NCI-H146 treated with DMSO at 0.1 percent for 48 hours (cell line): ENCODE data around the gene DSG2.
"Not testable (repeated sequence)": the region's sequence is repeated elsewhere in the genome, so short reads cannot be mapped to it uniquely, and the experiment has no call there.

Experiments
- DNase-seq: peaks from one replicate; lab custom pipeline; 2025; ENCODE audit not compliant: unreplicated experiment; lab: John Stamatoyannopoulos, UW

DSG2 gene

GRCh38 chr18:31500051-31500688 lies 2.2 kb downstream of the DSG2 start:
- no peak for DNase-seq

GRCh38 chr18:31503011-31503410 lies 5.0 kb downstream of the DSG2 start:
- DNase-seq: no peak

- DNase-seq: no peak
Measured at GRCh38 chr18:31504455-31505147, 6.6 kb downstream of the DSG2 start.

GRCh38 chr18:31505156-31505555 lies 7.2 kb downstream of the DSG2 start:
- no peak for DNase-seq

GRCh38 chr18:31506024-31506742 lies 8.2 kb downstream of the DSG2 start:
- no peak for DNase-seq

GRCh38 chr18:31507124-31507523 lies 9.1 kb downstream of the DSG2 start:
- DNase-seq: not testable (repeated sequence)

- no peak for DNase-seq
Measured at GRCh38 chr18:31508781-31509180, 10.8 kb downstream of the DSG2 start.

GRCh38 chr18:31509571-31509970 lies 11.6 kb downstream of the DSG2 start:
- no peak for DNase-seq

GRCh38 chr18:31510319-31510718 lies 12.3 kb downstream of the DSG2 start:
- DNase-seq: no peak

GRCh38 chr18:31511098-31511497 lies 13.1 kb downstream of the DSG2 start:
- no peak for DNase-seq

GRCh38 chr18:31512203-31512764 lies 14.3 kb downstream of the DSG2 start:
- no peak for DNase-seq

GRCh38 chr18:31513189-31513935 lies 15.4 kb downstream of the DSG2 start:
- DNase-seq: no peak

GRCh38 chr18:31516437-31516836 lies 18.5 kb downstream of the DSG2 start:
- no peak for DNase-seq

- DNase-seq: no peak
Measured at GRCh38 chr18:31526374-31526773, 28.4 kb downstream of the DSG2 start.

- no peak for DNase-seq
Measured at GRCh38 chr18:31533236-31533635, 35.3 kb downstream of the DSG2 start.

GRCh38 chr18:31538837-31539236 lies 40.9 kb downstream of the DSG2 start:
- DNase-seq: no peak

- DNase-seq: no peak
Measured at GRCh38 chr18:31546476-31546875, 48.5 kb downstream of the DSG2 start.

GRCh38 chr18:31548853-31549252 lies 50.9 kb downstream of the DSG2 start:
- DNase-seq: no peak

- no peak for DNase-seq
Measured at GRCh38 chr18:31549416-31549815, 51.4 kb downstream of the DSG2 start.

GRCh38 chr18:31551883-31552282 lies 53.9 kb downstream of the DSG2 start:
- DNase-seq: no peak

- no peak for DNase-seq
Measured at GRCh38 chr18:31553800-31554199, 55.8 kb downstream of the DSG2 start.
